Natural killer cell (primary cell): ENCODE results near the gene TGFB1. TPM values are rescaled to one million over a fixed set of nuclear protein-coding genes. Genes with fewer than 3 reads are reported as not detected.

ENCODE experiments used
- ATAC-seq, 3 donors: fragments of 150-1000 bp in 2 of 3; fragments of 200-7000 bp in 1 of 3; cut with Tn5 transposase; 1 replicate in 1 of 3; 2 replicates in 2 of 3; pipeline ENCODE4 v1.10.0; 2021; ENCODE audit warnings: mild to moderate bottlenecking in 2 of 3, moderate library complexity in 2 of 3
- DNase-seq, 2 donors: peaks; one replicate each; pipeline versions ENCODE4 v3.0.0 to v3.0.0-alpha.2; 2013 to 2021; ENCODE audit warnings: mixed read lengths in 1 of 2
- H3K27ac ChIP-seq: one replicate; pipeline ENCODE4 v1.5.1; 2013; ENCODE audit warnings: mild to moderate bottlenecking, low read length
- H3K27me3 ChIP-seq: one replicate; pipeline ENCODE4 v1.6.1; 2013; ENCODE audit warnings: low read length; ENCODE audit not compliant: control insufficient read depth, insufficient read depth
- H3K36me3 ChIP-seq: one replicate; pipeline ENCODE4 v1.6.1; 2013; ENCODE audit warnings: low read length; ENCODE audit not compliant: control insufficient read depth, insufficient read depth
- H3K4me1 ChIP-seq: one replicate; pipeline ENCODE4 v1.6.1; 2013; ENCODE audit warnings: low read length; ENCODE audit not compliant: control insufficient read depth, insufficient read depth
- H3K4me3 ChIP-seq: one replicate; pipeline ENCODE4 v1.5.1; 2013; ENCODE audit warnings: low read length
- H3K9me3 ChIP-seq: one replicate; pipeline ENCODE4 v1.6.1; 2013; ENCODE audit warnings: low read length; ENCODE audit not compliant: control insufficient read depth, insufficient read depth
- H3K27ac Mint-ChIP-seq, 2 donors: one replicate each; pipeline ENCODE4 v1.8.0; 2022; ENCODE audit warnings: mild to moderate bottlenecking in 2 of 2, mixed read lengths in 2 of 2, moderate library complexity in 1 of 2
- H3K27me3 Mint-ChIP-seq, 2 donors: one replicate each; pipeline ENCODE4 v1.8.0; 2022; ENCODE audit warnings: low read depth in 2 of 2, mixed read lengths in 2 of 2
- H3K36me3 Mint-ChIP-seq: one replicate; pipeline ENCODE4 v1.8.0; 2022; ENCODE audit warnings: mixed read lengths
- H3K4me1 Mint-ChIP-seq, 2 donors: one replicate each; pipeline ENCODE4 v1.8.0; 2022; ENCODE audit warnings: mixed read lengths in 2 of 2
- H3K4me3 Mint-ChIP-seq: one replicate; pipeline ENCODE4 v1.8.0; 2022; ENCODE audit warnings: mild to moderate bottlenecking, moderate library complexity, mixed read lengths
- H3K9me3 Mint-ChIP-seq, 2 donors: one replicate each; pipeline ENCODE4 v1.8.0; 2022; ENCODE audit warnings: mixed read lengths in 2 of 2
- WGBS: methylation state at CpG from one replicate; pipeline ENCODE4 v1.1.7; 2013; ENCODE audit warnings: missing lambda C conversion rate; ENCODE audit not compliant: insufficient coverage; 5-methylcytosine and 5-hydroxymethylcytosine counted together
- intact Hi-C: fragments of 100-400 bp; cut with micrococcal nuclease; formaldehyde crosslinking; loops from one replicate; pipeline ENCODE4 v1.14.2; 2022
- total RNA-seq, 4 donors: library from RNA; stranded (reverse); fragments of 120-200 nt in 1 of 4; gene quantifications; one replicate each; pipeline versions ENCODE4 v1.2.3 to v1.2.4, GENCODE V29; 2013 to 2022
- TF ChIP-seq, protein P1 (sequence below): fragments of 200-600 bp; IDR thresholded peaks from one replicate; pipeline ENCODE4 v1.8.0; 2022; ENCODE audit warnings: antibody characterized with exemption

The TGFB1 gene
- total RNA-seq, 3 donors from 2014 or later (not counting 1 experiment from before 2014, with no cell fraction given) = 682 to 761 (median 729) TPM

DNA sequence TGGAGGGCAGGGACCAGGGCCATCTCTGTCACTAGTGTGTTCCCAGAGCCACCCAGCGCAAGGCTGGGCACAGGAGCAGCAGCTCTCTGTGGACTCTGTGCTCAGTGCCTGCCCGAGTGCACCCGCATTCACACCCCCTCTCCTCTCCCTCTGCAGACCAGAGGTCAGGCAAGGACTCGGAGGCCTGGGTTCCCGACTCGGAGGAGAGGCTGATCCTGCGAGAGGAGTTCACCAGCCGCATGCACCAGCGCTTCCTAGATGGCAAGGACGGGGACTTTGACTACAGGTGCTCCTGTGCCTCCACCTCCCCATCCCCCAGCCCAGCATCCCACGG, 33.6 kb downstream of the TGFB1 start:
- DNase-seq = no peak

DNA sequence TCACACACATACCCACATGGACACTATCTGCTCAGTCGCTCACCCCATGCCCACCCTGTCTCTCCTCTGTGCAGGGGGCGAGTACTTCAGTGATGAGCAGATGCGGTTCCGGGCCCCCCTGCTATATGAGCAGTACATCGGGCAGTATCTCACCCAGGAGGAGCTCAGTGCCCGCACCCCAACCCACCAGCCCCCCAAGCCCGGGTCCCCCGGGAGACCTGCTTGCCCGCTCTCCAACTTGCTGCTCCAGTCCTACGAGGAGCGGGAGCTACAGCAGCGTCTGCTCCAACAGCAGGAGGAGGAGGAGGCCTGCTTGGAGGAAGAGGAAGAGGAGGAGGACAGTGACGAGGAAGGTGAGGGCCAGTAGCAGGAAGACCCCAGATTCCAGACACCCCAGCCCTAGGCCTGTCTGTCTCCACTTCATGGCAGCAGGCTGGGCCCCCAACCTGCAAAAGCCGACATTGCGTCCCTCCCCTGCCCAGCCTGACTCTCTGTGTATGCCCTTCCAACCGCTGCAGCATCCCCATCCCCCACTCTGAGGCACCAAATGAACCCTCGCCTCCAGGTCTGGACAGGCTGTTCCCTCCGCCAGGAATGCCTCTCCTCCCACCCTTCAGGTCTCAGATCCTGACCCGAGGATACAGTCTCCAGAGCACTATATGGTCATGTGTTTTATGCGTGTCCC, 34.1 kb downstream of the TGFB1 start:
- Histone ChIP-seq H3K27ac (no peak overlapping the region), H3K4me1 (peaks cover 42% of the 10 kb centered on the region), H3K9me3 (no peaks in the 10 kb centered on the region), H3K36me3 (peaks cover 76% of the 10 kb centered on the region), H3K27me3 (no peaks in the 10 kb centered on the region), H3K4me3 (no peak overlapping the region)
- no peaks in the 10 kb centered on the region for H3K36me3 Mint-ChIP-seq
- no peak overlapping the region for H3K4me3 Mint-ChIP-seq
- 92% methylated on average over 19 of the region's 20 CpGs for WGBS
- intact Hi-C loops = no loop called here
- peaks cover 42 to 64% of the 10 kb centered on the region in 2 donors for H3K4me1 Mint-ChIP-seq
- no peaks in the 10 kb centered on the region for H3K9me3 Mint-ChIP-seq
- peak in 1 of 2 donors; percentile 36 for DNase-seq
- H3K27me3 Mint-ChIP-seq = no peaks in the 10 kb centered on the region
- ATAC-seq = peak in 1 of 3 donors; percentile 4
- TF ChIP-seq, protein P1, sequence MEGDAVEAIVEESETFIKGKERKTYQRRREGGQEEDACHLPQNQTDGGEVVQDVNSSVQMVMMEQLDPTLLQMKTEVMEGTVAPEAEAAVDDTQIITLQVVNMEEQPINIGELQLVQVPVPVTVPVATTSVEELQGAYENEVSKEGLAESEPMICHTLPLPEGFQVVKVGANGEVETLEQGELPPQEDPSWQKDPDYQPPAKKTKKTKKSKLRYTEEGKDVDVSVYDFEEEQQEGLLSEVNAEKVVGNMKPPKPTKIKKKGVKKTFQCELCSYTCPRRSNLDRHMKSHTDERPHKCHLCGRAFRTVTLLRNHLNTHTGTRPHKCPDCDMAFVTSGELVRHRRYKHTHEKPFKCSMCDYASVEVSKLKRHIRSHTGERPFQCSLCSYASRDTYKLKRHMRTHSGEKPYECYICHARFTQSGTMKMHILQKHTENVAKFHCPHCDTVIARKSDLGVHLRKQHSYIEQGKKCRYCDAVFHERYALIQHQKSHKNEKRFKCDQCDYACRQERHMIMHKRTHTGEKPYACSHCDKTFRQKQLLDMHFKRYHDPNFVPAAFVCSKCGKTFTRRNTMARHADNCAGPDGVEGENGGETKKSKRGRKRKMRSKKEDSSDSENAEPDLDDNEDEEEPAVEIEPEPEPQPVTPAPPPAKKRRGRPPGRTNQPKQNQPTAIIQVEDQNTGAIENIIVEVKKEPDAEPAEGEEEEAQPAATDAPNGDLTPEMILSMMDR = no peak
- H3K27ac Mint-ChIP-seq = peak overlapping the region; percentile 61 to 94

More for the DNA sequence above, 33.6 kb downstream of the TGFB1 start:
- H3K4me3 Mint-ChIP-seq = no peak overlapping the region
- peaks cover 47 to 69% of the 10 kb centered on the region in 2 donors for H3K4me1 Mint-ChIP-seq
- TF ChIP-seq, protein P1 = no peak
- WGBS = 93% methylated on average over 11 of the region's 11 CpGs
- H3K27me3 Mint-ChIP-seq = no peaks in the 10 kb centered on the region
- Histone ChIP-seq H3K36me3 (peaks cover 75% of the 10 kb centered on the region), H3K9me3 (no peaks in the 10 kb centered on the region), H3K27ac (no peak overlapping the region), H3K4me3 (no peak overlapping the region), H3K4me1 (peaks cover 47% of the 10 kb centered on the region), H3K27me3 (no peaks in the 10 kb centered on the region)
- H3K9me3 Mint-ChIP-seq = no peaks in the 10 kb centered on the region
- H3K36me3 Mint-ChIP-seq = no peaks in the 10 kb centered on the region
- intact Hi-C loops = no loop called here
- H3K27ac Mint-ChIP-seq = peak overlapping the region in 1 of 2 donors; percentile 94
- ATAC-seq = no peak

DNA sequence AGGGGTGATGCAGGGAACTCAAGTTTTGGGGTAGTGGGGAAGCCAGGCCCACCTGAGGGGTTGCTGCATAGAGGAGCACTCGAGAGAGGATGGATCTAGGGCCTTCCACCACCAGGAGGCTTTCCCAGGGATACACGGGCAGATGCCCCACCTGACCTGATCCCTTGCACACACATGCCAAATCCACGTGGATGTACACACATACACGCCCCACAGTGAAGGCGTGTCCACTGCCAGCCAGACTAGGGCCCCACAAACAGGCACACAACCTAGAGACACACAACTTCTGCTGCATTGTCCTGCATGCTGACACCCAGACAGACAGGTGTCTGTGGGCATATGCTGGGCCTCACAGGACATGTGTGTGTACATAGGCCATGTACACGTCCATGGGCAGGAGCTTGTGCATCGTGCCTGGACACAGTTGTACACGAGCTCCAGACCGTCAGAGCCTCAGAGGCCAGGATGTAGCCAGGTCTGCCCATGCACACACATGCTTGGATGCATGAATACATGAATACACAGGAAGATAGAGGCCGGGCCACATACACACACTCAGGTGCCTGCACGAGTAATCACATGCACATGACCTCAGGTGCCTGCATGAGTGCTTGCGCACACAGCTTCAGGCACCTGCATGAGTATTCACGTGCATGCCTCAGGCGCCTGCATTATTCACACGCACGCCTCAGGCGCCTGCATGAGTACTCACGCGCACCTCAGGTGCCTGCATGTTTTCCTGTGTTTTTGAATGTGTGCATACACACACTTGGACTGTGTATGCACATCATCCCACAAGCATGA, 34.8 kb downstream of the TGFB1 start:
- H3K36me3 Mint-ChIP-seq = no peaks in the 10 kb centered on the region
- intact Hi-C loops = no loop called here
- TF ChIP-seq, protein P1 = no peak
- peaks cover 34% of the 10 kb centered on the region for H3K4me1 ChIP-seq
- no peaks in the 10 kb centered on the region for H3K27me3 ChIP-seq
- H3K9me3 Mint-ChIP-seq = no peaks in the 10 kb centered on the region
- peaks cover 34 to 59% of the 10 kb centered on the region in 2 donors for H3K4me1 Mint-ChIP-seq
- H3K27me3 Mint-ChIP-seq = no peaks in the 10 kb centered on the region
- no peaks in the 10 kb centered on the region for H3K9me3 ChIP-seq
- H3K36me3 ChIP-seq = peaks cover 75% of the 10 kb centered on the region
- 91% methylated on average over 19 of the region's 19 CpGs for WGBS
- no peak overlapping the region for H3K4me3 Mint-ChIP-seq
- H3K27ac ChIP-seq = no peak overlapping the region
- peak overlapping the region; percentile 61 to 94 for H3K27ac Mint-ChIP-seq
- no peak overlapping the region for H3K4me3 ChIP-seq
- DNase-seq (peak in 1 of 2 donors; percentile 43), ATAC-seq (peak in 2 of 3 donors; percentile 1 to 3)
